PC-9 (cell line): ENCODE results near the gene PITX2.

Source experiments
- EZH2 ChIP-seq: fragments of 200-600 bp; sonication (generic); IDR thresholded peaks from 2 replicates; pipeline ENCODE4 v1.8.0; 2017; ENCODE audit warnings: antibody characterized with exemption, low read depth
- TF ChIP-seq, protein P1 (sequence below): fragments of 200-600 bp; sonication (generic); conservative IDR thresholded peaks from 2 replicates; pipeline ENCODE4 v1.6.1; 2017; ENCODE audit warnings: mixed run types, antibody characterized with exemption, mild to moderate bottlenecking, moderate library complexity

DNA sequence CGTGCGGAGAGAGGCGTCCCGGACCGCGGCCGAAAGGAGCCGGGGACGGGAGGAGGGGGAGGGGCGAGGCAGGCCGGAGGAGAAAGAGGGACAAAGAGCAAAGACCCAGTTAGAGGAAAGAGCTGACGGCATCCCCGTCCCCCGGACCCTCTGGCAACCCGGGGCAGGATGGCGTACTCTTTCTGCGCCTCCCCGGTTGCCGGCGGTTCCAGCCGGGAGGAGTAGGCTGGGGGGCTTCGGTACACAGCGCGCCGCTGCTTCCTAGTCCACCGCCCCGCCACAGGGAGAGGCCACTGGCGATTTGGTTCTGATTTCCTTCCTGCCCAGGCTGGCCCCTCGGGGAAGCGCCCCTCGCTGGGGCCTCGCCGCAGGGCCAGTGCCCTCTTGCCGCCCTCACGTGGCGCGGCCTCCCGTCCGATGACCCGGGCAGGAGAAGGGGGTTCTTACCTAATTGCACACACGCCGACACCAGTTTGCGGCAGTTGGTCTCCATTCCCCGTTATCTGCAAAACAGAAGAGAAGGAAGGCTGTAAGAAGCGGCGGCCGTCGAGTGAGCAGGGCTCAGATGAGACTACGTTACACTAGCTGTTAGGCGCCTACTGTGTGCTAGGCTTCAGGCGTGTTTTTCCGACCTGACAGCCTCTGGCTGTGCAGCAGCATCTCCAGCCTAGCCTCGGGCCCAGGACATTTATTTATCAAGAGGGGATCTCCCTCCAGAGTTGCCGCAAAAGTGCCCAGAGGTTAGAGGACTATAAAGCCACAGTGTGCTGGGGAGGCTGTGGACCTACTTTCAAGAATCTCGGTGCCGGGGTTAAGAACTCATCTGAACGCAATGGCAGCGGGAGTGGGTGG, 9.9 kb upstream of the PITX2 start:
- TF ChIP-seq, protein P1, sequence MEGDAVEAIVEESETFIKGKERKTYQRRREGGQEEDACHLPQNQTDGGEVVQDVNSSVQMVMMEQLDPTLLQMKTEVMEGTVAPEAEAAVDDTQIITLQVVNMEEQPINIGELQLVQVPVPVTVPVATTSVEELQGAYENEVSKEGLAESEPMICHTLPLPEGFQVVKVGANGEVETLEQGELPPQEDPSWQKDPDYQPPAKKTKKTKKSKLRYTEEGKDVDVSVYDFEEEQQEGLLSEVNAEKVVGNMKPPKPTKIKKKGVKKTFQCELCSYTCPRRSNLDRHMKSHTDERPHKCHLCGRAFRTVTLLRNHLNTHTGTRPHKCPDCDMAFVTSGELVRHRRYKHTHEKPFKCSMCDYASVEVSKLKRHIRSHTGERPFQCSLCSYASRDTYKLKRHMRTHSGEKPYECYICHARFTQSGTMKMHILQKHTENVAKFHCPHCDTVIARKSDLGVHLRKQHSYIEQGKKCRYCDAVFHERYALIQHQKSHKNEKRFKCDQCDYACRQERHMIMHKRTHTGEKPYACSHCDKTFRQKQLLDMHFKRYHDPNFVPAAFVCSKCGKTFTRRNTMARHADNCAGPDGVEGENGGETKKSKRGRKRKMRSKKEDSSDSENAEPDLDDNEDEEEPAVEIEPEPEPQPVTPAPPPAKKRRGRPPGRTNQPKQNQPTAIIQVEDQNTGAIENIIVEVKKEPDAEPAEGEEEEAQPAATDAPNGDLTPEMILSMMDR, result no peak
- TF ChIP-seq EZH2, result no peak
